DMS79 (cell line): ENCODE measurements around the gene ZBTB34.

Experiments
- DNase-seq: peaks from one replicate; lab custom pipeline; 2025; lab: John Stamatoyannopoulos, UW

Gene ZBTB34

DNA sequence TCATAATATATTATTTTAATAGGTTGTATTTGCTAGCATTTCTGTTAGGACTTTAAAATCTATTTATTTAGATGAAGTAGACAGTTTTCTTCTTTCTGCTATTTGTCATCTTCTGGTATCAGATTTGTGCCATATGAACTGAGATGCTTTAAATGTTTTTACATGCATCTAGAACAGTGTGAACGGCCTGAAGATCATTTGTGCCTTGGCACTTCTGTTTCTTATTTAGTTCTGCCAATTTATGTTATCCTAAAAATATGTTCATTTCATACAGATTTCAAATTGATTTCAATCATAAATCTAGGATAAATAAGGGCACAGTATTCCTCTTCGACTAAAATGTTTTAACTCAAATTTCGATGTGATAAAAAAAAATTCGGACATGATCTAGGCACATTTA lies 16.1 kb downstream of the ZBTB34 start:
- no peak for DNase-seq

DNA sequence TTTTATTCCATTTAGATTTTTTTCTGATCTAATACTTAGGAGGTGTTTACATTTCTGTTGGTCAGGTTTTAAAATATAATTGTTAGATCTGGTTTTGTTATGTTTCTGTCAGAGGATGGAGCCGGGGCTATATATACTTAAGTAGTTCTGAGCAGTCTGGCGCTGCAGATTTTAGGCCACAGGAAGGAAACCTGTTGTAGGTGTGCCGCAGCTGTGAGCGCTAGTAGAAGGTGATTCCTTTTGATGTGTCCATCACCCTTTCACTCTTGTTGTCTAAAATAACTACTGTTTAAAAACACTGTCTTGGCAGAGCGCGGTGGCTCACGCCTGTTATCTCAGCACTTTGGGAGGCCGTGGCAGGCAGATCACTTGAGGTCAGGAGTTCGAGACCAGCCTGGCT lies 17.0 kb downstream of the ZBTB34 start:
- DNase-seq, result no peak

- DNase-seq, result no peak
These were observed 18.8 kb downstream of the ZBTB34 start for GRCh38 chr9:126879288-126879687.

DNA sequence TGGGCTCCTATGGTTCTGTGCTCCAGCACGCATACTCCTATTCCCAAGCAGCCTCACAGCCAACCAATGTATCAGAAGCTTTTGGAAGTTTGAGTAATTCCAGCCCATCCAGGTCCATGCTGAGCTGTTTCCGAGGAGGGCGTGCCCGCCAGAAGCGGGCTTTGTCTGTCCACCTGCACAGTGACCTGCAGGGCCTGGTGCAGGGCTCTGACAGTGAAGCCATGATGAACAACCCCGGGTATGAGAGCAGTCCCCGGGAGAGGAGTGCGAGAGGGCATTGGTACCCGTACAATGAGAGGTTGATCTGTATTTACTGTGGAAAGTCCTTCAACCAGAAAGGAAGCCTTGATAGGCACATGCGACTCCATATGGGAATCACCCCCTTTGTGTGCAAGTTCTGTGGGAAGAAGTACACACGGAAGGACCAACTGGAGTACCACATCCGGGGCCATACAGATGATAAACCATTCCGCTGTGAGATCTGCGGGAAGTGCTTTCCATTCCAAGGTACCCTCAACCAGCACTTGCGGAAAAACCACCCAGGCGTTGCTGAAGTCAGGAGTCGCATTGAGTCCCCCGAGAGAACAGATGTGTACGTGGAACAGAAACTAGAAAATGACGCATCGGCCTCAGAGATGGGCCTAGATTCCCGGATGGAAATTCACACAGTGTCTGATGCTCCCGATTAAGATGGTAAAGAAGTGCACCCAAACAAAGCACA lies 19.9 kb downstream of the ZBTB34 start:
- no peak for DNase-seq

GRCh38 chr9:126880947-126881332 lies 20.5 kb downstream of the ZBTB34 start:
- DNase-seq, result no peak

DNA sequence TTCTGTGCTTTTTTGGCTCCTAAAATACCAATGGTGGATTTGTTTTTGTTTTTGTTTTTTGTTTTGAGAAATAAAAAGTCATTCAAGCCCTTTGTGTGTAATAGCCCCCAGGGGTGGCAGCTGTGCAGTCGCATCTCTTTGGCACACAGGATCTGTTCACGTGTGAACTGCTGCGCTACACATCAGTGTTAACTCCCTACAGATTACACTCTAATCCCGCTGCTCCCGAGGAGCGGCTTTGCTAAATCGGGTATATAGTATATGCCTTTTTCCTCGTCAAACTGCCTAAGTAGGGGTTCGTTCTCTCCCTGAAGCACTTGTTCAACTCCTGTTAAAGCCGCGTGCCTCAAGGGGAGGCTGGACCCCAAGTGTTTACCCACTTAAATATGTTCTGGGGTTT lies 22.3 kb downstream of the ZBTB34 start:
- DNase-seq, result no peak

- DNase-seq, result no peak
These were observed 23.2 kb downstream of the ZBTB34 start for GRCh38 chr9:126883636-126884035.

- no peak for DNase-seq
These were observed 24.7 kb downstream of the ZBTB34 start for GRCh38 chr9:126885131-126885641.

GRCh38 chr9:126886034-126886822 lies 25.8 kb downstream of the ZBTB34 start:
- no peak for DNase-seq

GRCh38 chr9:126886897-126887296 lies 26.5 kb downstream of the ZBTB34 start:
- DNase-seq, result no peak

- DNase-seq, result no peak
These were observed 31.2 kb downstream of the ZBTB34 start for GRCh38 chr9:126891676-126892075.

DNA sequence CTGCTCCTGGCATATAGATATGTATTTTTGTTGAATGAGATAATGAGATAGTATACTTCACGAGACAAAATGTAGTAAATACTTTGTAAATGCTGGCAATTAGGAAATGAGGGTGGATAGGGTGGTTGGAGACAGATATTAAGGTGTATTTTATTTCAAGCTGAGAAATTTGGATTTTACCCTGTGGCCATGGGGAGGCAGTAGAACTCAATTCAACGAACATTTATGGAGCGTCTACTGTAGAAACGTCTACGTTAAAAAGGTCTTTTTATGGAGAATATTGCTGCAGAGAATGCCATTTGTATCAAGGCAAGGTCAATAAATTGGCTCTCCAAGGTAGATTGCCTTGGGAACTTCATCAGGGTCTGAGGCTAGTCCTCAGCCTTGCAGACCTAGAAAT lies 32.6 kb downstream of the ZBTB34 start:
- DNase-seq, result no peak

- no peak for DNase-seq
These were observed 33.7 kb downstream of the ZBTB34 start for GRCh38 chr9:126894052-126894603.

- no peak for DNase-seq
These were observed 41.8 kb downstream of the ZBTB34 start for GRCh38 chr9:126902210-126902609.

DNA sequence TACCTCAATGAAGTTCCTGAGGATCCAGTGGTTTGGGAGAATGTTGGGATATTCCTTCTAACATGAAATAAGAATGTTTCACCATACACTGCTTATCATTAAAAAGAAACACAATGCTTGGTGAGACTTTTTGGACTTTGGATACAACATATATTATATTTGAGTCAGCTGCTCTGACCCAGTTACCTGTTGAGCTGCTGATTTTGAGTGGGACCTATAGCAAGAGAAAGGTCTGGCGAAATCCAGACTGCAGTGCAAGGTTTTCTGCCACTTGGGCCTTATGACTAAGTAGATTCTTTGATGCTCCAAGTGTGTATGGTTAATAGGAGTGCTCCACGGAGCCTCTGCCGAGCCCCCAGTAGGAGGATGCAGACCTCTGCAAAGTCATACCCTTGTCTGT lies 44.1 kb downstream of the ZBTB34 start:
- DNase-seq, result no peak

DNA sequence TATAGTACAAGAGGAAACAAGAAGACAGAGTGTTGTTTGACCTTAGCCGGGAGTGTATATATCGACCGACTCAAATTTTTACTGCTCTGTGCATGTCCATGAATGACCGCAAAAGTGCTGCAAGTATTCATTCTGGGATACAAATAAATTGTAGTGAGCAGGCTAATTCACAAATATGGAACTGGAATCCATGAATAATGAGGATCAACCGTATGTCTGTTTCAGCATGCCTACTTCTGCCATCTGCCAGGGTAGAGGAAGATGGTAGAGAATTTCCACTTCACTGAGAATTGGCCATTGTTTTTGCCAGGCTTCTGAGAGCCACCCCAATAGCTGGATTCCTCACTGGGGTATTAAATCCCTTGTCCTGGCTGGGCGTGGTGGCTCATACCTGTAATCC lies 45.7 kb downstream of the ZBTB34 start:
- DNase-seq, result no peak

- DNase-seq, result no peak
These were observed 46.6 kb downstream of the ZBTB34 start for GRCh38 chr9:126907058-126907457.

DNA sequence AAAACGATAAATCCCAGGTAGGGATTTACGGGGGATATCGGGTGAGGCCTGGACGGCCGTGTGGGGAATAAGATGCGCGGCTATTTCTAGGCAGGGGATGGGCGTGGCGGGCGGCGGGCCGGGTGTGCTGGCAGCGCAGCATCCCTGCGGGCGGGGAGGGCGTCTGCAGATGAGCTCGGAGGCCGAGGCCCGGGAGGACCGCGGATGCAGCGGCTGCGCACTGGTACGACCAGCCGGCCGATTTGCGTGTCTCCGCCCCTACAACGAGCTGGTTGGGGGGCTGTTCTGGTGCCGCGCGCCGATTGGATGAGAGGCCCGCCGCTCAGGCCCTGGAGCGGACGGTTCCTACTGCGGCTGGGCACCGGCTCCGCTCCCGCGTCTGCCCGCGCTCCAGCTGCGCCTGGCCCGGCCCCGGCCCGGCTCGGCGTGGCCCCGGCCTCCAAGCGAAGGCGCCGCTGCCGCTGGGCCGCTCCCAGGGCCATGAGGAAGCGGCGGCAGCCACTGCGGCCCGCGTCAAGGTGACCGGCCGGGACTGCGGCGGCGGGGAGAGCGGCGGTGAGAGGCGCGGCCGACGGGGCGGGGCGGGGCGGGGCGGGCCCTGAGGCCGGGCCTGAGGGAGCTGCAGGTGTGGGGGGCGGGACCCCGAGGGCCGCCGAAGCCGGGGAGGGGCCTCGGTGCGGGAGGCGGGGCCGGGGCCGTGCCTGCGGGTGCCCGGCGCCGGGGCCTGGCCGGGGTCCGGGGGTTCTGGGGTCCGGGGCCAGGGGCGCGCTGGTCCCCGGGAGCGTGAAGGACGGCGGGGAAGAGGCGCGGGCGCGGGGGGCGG lies 54.2 kb downstream of the ZBTB34 start, which contains the start of gene RALGPS1:
RALGPS1 (plus strand) TSS at position 325 of the 823 bp plus-strand sequence. CDS start 47,508 bp downstream, outside the sequence.
- DNase-seq, result peak; percentile 86

DNA sequence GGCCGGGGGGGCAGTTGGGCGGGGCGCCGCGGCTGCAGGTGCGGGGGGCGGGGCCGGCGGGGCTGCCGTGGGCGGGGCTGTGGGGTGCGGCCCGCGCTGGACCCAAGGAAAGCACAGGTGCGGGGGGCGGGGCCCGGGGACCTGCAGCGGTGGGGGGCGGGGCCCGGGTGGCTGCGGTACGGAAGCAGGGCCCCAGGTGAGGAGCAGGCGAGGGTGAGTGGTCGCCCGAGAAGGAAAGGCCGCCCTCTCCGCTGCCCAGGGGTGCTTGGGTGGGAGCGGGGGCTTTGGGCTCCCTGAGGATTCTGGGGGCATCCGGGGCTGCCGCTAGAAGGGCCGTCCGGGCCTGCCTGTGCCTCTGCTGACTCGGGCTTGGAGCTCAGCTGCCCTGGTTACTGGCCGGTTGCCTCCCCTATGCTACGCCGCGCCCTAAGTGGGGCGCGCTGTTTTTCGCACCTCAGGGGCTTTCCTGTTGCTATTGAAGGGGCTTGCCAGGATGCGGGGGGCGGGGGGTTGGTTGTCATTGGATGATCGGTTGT lies 54.9 kb downstream of the ZBTB34 start:
- DNase-seq, result peak; percentile 60

DNA sequence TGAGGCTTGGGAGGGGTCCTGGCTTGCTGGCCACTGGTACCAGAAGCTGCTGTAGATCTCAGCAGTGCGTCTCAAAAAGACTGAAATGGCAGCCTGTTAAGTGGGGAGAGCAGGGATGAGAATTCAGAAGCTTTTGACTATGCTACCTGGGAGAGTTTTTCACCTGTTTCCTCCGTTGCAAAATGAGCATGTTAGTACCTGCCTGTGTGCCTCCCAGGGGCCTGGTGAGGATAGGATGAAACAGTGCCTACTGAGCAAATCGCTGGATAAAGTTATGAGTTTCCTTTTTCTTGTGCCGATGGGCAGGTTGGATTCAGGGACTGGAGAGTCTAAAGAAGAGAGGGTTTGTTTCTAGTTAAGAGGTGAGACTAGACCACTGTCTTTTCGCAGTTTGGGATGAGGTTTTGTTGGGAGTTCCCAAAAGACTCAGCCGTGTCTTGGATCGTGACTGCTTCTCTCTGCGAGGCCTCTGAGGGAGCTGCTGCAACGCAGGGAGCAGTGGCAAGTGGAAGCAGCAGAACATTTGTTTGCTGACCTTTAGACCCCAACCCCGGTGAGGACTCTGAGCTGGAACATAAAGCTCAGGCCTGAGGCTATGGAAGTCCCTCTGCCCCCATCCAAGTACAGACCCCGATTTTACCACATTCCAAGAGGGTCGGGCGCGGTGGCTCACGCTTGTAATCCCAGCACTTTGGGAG lies 55.6 kb downstream of the ZBTB34 start:
- DNase-seq, result peak; percentile 48

DNA sequence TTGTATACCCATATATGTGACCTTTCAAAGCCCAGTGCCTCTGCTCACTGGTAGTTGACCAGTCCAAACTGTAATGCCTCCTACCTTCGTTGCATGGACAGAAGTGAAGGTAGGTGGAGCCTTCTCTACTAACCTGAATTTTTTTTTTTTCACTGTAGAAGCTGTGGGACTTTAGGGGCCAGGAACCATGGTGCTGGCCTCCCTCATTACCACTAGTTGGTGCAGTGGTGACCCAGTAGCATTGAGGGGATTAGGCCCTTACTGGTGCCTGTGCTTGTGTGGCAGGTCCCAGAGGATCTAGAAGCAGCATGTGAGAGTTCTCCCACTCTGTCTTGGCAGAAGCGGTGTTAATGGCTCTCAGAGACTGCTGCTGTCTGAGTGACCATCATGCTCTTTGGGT lies 56.5 kb downstream of the ZBTB34 start:
- DNase-seq, result no peak
